ENCODE measurements around the gene CXCL14. TPM values are rescaled to one million over a fixed set of nuclear protein-coding genes. Genes with fewer than 3 reads are reported as not detected.

The CXCL14 gene
- total and polyA plus RNA-seq, 2 experiments from 2014 or later, result 0.88 to 1.3 TPM

DNA sequence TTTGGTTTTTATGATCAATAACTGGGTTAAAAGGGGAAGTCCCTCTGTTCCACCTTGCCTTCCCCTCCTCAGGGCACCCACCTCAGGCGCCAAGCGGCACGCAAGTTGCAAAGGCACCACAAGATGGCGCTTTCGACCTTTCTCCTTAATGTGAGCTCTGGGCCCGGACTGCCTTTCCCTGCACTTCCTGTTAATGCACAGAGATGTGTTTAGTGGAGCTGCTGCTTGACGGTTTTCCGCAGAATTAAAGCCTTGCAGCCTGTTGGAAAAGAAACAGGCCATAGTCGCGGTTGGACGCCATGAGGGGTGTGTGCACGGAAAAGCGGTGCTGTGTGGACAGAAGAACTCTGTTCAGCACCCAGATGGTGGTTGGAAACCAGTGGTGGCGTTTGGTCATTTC, 17.9 kb downstream of the CXCL14 start:
- Histone ChIP-seq H3K79me2 (ENCODE audit: insufficient read depth) (no peaks in the 10 kb centered on the region), H2AFZ (peak overlapping the region; percentile 74), H3F3A (ENCODE audit: insufficient read depth) (no peaks in the 10 kb centered on the region), H4K20me1 (ENCODE audit: insufficient read depth) (no peaks in the 10 kb centered on the region), H3K27me3 (replicated peaks; ENCODE audit: insufficient read depth) (peaks cover 38% of the 10 kb centered on the region), H3K27ac (no peak overlapping the region), H3K4me3 (no peak overlapping the region), H3K9ac (no peak overlapping the region), H3K36me3 (ENCODE audit: low read depth) (no peaks in the 10 kb centered on the region), H3K9me2 (ENCODE audit: insufficient read depth) (no peaks in the 10 kb centered on the region), H3K4me2 (ENCODE audit: unreplicated experiment) (no peak overlapping the region), H3K9me3 (ENCODE audit: low read depth) (no peaks in the 10 kb centered on the region), H3K4me1 (ENCODE audit: insufficient read depth) (0 out of 2 replicates have a peak, but pooled peaks cover 5% of the 10 kb centered on the region)
- in situ Hi-C loops (cut with MboI), result loop anchor here (25.0 kb wide), 1 partner anchor 651 kb away; no protein-coding TSS in a partner anchor
- TF ChIP-seq EZH2 (IDR thresholded peaks at IDR 0.05; ENCODE audit: insufficient read depth, poor library complexity, severe bottlenecking) (no peak), EZH2phosphoT487 (IDR thresholded peaks at IDR 0.05; ENCODE audit: insufficient read depth, low read depth) (no peak)
- DNase-seq, result peak; percentile 88
- WGBS, 2 experiments (ENCODE audit: low coverage in 1 of 2, low lambda C conversion rate in 2 of 2, missing lambda C conversion rate in 2 of 2), result 6 to 7% methylated on average over 14 of the region's 14 CpGs

DNA sequence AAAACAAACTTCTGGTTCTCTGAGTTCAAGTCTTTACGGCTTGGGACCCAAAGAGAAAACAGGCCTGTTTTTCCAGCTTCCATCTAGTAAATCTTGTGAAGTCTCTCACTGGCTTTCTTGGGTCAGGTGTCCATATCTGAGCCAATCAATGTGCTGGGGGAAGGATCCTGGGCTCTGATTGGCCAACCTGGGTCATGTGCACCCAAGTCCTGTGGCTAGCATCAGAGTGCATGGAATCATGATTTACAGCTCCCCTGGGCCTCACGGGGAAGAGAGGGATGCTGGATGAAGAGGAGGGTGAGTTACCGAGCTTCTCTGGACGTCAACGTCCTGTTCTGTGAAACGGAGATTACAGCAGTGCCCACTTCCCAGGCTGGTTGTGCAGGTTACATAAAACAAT, 19.4 kb downstream of the CXCL14 start:
- H3K9ac ChIP-seq, result no peak overlapping the region
- H3K9me3 ChIP-seq (ENCODE audit: low read depth), result no peaks in the 10 kb centered on the region
- H3K79me2 ChIP-seq (ENCODE audit: insufficient read depth), result no peaks in the 10 kb centered on the region
- H3K27me3 ChIP-seq (replicated peaks; ENCODE audit: insufficient read depth), result peaks cover 30% of the 10 kb centered on the region
- H3F3A ChIP-seq (ENCODE audit: insufficient read depth), result no peaks in the 10 kb centered on the region
- WGBS, 2 experiments (ENCODE audit: low coverage in 1 of 2, low lambda C conversion rate in 2 of 2, missing lambda C conversion rate in 2 of 2), result 71 to 85% methylated on average over 6 of the region's 6 CpGs
- H3K9me2 ChIP-seq (ENCODE audit: insufficient read depth), result no peaks in the 10 kb centered on the region
- in situ Hi-C loops (cut with MboI), result loop anchor here (5.0 to 25.0 kb wide), 2 partner anchors 273 to 653 kb away; partner anchors contain the start of gene SLC25A48
- H3K4me3 ChIP-seq, result no peak overlapping the region
- DNase-seq, result no peak
- no peak overlapping the region for H3K27ac ChIP-seq
- H3K4me2 ChIP-seq (ENCODE audit: unreplicated experiment), result no peak overlapping the region
- no peak overlapping the region for H2AFZ ChIP-seq
- no peaks in the 10 kb centered on the region for H3K36me3 ChIP-seq (ENCODE audit: low read depth)
- no peak for TF ChIP-seq EZH2phosphoT487 (IDR thresholded peaks at IDR 0.05; ENCODE audit: insufficient read depth, low read depth)
- no peaks in the 10 kb centered on the region for H3K4me1 ChIP-seq (ENCODE audit: insufficient read depth)
- H4K20me1 ChIP-seq (ENCODE audit: insufficient read depth), result no peaks in the 10 kb centered on the region

DNA sequence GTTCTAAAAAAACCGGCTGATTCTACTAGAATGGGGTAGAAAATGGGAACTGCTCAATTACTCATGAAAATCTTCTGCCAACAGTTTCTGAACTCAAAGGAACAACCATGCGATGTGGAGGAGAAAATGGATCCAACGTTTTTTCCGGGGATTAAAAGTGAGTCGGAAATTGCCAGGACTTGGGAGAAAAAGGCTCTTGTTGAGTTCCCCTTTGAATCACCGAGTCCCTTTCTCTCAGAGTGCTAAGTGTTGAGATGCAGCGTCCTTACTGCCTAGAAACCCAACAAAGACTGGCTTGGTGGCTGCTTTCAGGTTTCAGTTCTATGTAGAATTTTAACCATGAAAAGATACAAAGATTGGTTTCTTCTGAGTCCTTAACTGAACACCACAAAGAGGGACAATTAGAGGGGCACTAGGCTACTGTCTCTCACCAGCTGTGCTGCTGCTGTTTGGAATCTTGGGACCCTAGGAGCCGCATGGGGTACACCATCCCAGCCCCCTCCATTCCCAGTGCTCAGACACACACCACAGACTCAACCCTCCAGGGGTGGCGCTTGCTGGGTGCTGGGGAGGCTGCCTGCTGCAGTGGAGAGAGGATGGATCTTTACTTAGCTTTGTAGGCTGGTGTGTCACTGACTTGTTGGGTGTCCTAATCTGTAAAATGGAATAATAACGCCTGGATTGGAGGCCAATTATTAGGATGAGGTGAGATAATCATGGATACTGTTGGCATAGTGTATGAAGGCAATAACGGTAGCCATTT, 21.5 kb downstream of the CXCL14 start:
- no peaks in the 10 kb centered on the region for H3K9me3 ChIP-seq (ENCODE audit: low read depth)
- TF ChIP-seq EZH2 (IDR thresholded peaks at IDR 0.05; ENCODE audit: insufficient read depth, poor library complexity, severe bottlenecking) (no peak), EZH2phosphoT487 (IDR thresholded peaks at IDR 0.05; ENCODE audit: insufficient read depth, low read depth) (no peak)
- in situ Hi-C loops (cut with MboI), result loop anchor here (5.0 to 25.0 kb wide), 2 partner anchors 275 to 655 kb away; partner anchors contain the start of gene SLC25A48

DNA sequence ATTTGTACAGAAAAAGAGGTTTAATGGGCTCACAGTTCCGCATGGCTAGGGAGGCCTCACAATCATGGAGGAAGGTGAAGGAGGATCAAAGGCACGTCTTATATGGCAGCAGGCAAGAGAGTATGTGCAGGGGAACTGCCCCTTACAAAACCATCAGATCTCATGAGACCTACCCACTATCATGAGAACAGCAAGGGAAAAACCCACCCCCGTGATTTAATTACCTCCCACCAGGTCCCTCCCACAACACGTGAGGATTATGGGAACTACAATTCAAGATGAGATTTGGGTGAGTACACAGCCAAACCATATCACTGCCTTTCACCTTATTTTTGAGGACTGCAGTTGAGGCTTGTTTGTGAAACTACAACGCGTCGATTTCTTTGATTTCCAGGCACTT, 22.2 kb downstream of the CXCL14 start:
- in situ Hi-C loops (cut with MboI), result loop anchor here (5.0 to 25.0 kb wide), 2 partner anchors 276 to 656 kb away; partner anchors contain the start of gene SLC25A48
- 60 to 66% methylated on average over 7 of the region's 7 CpGs for WGBS, 2 experiments (ENCODE audit: low coverage in 1 of 2, low lambda C conversion rate in 2 of 2, missing lambda C conversion rate in 2 of 2)

More for the DNA sequence above, 21.5 kb downstream of the CXCL14 start:
- no peak overlapping the region for H3K4me2 ChIP-seq (ENCODE audit: unreplicated experiment)
- H3K27me3 ChIP-seq (replicated peaks; ENCODE audit: insufficient read depth), result peaks cover 30% of the 10 kb centered on the region
- H3K9me2 ChIP-seq (ENCODE audit: insufficient read depth), result no peaks in the 10 kb centered on the region
- no peaks in the 10 kb centered on the region for H4K20me1 ChIP-seq (ENCODE audit: insufficient read depth)
- no peaks in the 10 kb centered on the region for H3F3A ChIP-seq (ENCODE audit: insufficient read depth)
- DNase-seq, result no peak
- no peaks in the 10 kb centered on the region for H3K79me2 ChIP-seq (ENCODE audit: insufficient read depth)
- no peak overlapping the region for H3K27ac ChIP-seq
- no peaks in the 10 kb centered on the region for H3K36me3 ChIP-seq (ENCODE audit: low read depth)
- no peaks in the 10 kb centered on the region for H3K4me1 ChIP-seq (ENCODE audit: insufficient read depth)
- H2AFZ ChIP-seq, result no peak overlapping the region
- WGBS, 2 experiments (ENCODE audit: low coverage in 1 of 2, low lambda C conversion rate in 2 of 2, missing lambda C conversion rate in 2 of 2), result 41 to 45% methylated on average over 11 of the region's 11 CpGs
- H3K4me3 ChIP-seq, result no peak overlapping the region
- H3K9ac ChIP-seq, result no peak overlapping the region

More for the DNA sequence above, 22.2 kb downstream of the CXCL14 start:
- Histone ChIP-seq H3K79me2 (ENCODE audit: insufficient read depth) (no peaks in the 10 kb centered on the region), H3K9me2 (ENCODE audit: insufficient read depth) (no peaks in the 10 kb centered on the region), H3K36me3 (ENCODE audit: low read depth) (no peaks in the 10 kb centered on the region), H3K9ac (no peak overlapping the region), H3K27ac (no peak overlapping the region), H3K9me3 (ENCODE audit: low read depth) (no peaks in the 10 kb centered on the region), H3K4me3 (no peak overlapping the region), H3K4me1 (ENCODE audit: insufficient read depth) (no peaks in the 10 kb centered on the region), H4K20me1 (ENCODE audit: insufficient read depth) (no peaks in the 10 kb centered on the region), H3F3A (ENCODE audit: insufficient read depth) (no peaks in the 10 kb centered on the region), H2AFZ (no peak overlapping the region), H3K4me2 (ENCODE audit: unreplicated experiment) (no peak overlapping the region), H3K27me3 (replicated peaks; ENCODE audit: insufficient read depth) (peaks cover 30% of the 10 kb centered on the region)
- no peak for DNase-seq
- TF ChIP-seq EZH2phosphoT487 (IDR thresholded peaks at IDR 0.05; ENCODE audit: insufficient read depth, low read depth), result no peak
- no peak for TF ChIP-seq EZH2 (IDR thresholded peaks at IDR 0.05; ENCODE audit: insufficient read depth, poor library complexity, severe bottlenecking)
